ENCODE measurements around the gene SYT14. TPM values are rescaled to one million over a fixed set of nuclear protein-coding genes. Genes with fewer than 3 reads are reported as not detected.
"Not testable (repeated sequence)": the region's sequence is repeated elsewhere in the genome, so short reads cannot be mapped to it uniquely, and the experiment has no call there.

The SYT14 gene
- polyA plus RNA-seq, 1 experiment: 1.5 TPM

DNA sequence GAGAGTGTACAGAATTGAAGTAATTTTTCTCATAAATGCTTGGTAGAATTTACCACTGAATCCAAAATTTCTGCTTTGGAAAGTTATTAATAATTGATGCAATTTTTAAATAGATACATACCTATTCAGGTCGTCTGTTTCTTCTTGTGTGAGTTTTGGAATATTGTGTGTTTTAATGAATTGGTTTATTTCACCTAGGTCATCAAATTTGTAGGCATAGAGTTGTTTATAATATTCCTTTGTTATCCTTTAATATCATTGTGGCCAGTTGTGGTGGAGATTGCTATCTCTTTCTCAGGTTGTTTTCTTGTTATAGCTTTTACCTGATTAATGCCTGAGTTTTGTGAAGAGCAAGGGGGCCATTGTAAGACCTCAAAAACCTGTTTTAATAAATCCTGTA, 93.5 kb downstream of the SYT14 start:
- CTCF ChIA-PET: no interaction called here
- POLR2A ChIA-PET: no interaction called here
- no peak for DNase-seq (ENCODE audit: low read depth)
- TF ChIP-seq CTCF (IDR thresholded peaks at IDR 0.05; ENCODE audit: insufficient read depth, low read depth, low read length): no peak
- H3K36me3 ChIP-seq (ENCODE audit: control insufficient read depth, insufficient read depth, low read length): no peaks in the 10 kb centered on the region
- H3K4me3 ChIP-seq (ENCODE audit: low read depth, low read length): no peak overlapping the region
- H3K27me3 ChIP-seq (ENCODE audit: control insufficient read depth, insufficient read depth, low read length): no peaks in the 10 kb centered on the region

GRCh38 chr1:210043058-210043457, 105.0 kb downstream of the SYT14 start:
- no peak for TF ChIP-seq CTCF (IDR thresholded peaks at IDR 0.05; ENCODE audit: insufficient read depth, low read depth, low read length)
- H3K36me3 ChIP-seq (ENCODE audit: control insufficient read depth, insufficient read depth, low read length): no peaks in the 10 kb centered on the region
- CTCF ChIA-PET: no interaction called here

DNA sequence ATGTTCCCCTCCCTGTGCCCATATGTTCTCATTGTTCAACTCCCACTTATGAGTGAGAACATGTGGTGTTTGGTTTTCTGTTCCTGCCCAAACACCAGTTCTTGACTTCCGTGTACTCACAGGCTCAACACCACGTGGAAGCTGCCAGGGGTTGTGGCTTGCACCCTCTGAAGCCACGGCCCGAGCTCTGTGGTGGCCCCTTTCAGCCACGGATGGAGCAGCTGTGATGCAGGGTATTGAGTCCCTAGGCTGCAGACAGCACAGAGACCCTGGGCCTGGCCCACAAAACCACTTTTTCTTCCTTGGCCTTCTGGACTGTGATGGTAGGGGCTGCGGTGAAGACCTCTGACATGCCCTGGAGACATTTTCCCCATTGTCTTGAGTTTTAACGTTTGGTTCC, 111.6 kb downstream of the SYT14 start:
- DNase-seq (ENCODE audit: low read depth): peak; percentile 29
- H3K4me3 ChIP-seq (ENCODE audit: low read depth, low read length): no peak overlapping the region
- no peak for TF ChIP-seq CTCF (IDR thresholded peaks at IDR 0.05; ENCODE audit: insufficient read depth, low read depth, low read length)
- POLR2A ChIA-PET: no interaction called here
- CTCF ChIA-PET: no interaction called here
- no peaks in the 10 kb centered on the region for H3K36me3 ChIP-seq (ENCODE audit: control insufficient read depth, insufficient read depth, low read length)
- H3K27me3 ChIP-seq (ENCODE audit: control insufficient read depth, insufficient read depth, low read length): no peaks in the 10 kb centered on the region

More at GRCh38 chr1:210043058-210043457, 105.0 kb downstream of the SYT14 start:
- Histone ChIP-seq H3K27me3 (ENCODE audit: control insufficient read depth, insufficient read depth, low read length) (no peaks in the 10 kb centered on the region), H3K4me3 (ENCODE audit: low read depth, low read length) (no peak overlapping the region)
- POLR2A ChIA-PET: no interaction called here
- no peak for DNase-seq (ENCODE audit: low read depth)

DNA sequence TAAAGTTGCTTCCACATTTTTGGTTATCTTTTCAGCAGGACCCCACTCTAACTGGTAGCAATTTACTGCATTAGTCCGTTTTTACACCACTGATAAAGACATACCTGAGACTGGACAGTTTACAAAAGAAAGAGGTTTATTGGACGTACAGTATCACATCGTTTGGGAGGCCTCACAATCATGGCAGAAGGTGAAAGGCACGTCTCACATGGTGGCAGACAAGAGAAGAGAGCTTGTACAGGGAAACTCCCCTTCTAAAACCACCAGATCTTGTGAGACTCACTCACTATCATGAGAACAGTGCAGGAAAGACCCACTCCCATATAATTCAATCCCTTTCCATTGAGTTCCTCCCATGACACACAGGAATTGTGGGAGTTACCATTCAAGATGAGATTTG, 112.5 kb downstream of the SYT14 start:
- H3K4me3 ChIP-seq (ENCODE audit: low read depth, low read length); H3K36me3 ChIP-seq (ENCODE audit: control insufficient read depth, insufficient read depth, low read length); CTCF ChIA-PET; POLR2A ChIA-PET; DNase-seq (ENCODE audit: low read depth); H3K27me3 ChIP-seq (ENCODE audit: control insufficient read depth, insufficient read depth, low read length): not testable (repeated sequence)

GRCh38 chr1:210053126-210053525, 115.1 kb downstream of the SYT14 start:
- Histone ChIP-seq H3K36me3 (ENCODE audit: control insufficient read depth, insufficient read depth, low read length) (no peaks in the 10 kb centered on the region), H3K4me3 (ENCODE audit: low read depth, low read length) (no peak overlapping the region), H3K27me3 (ENCODE audit: control insufficient read depth, insufficient read depth, low read length) (no peaks in the 10 kb centered on the region)
- no peak for TF ChIP-seq CTCF (IDR thresholded peaks at IDR 0.05; ENCODE audit: insufficient read depth, low read depth, low read length)
- POLR2A ChIA-PET: no interaction called here
- no peak for DNase-seq (ENCODE audit: low read depth)
- CTCF ChIA-PET: no interaction called here

GRCh38 chr1:210057593-210057992, 119.6 kb downstream of the SYT14 start:
- Histone ChIP-seq H3K36me3 (ENCODE audit: control insufficient read depth, insufficient read depth, low read length) (no peaks in the 10 kb centered on the region), H3K27me3 (ENCODE audit: control insufficient read depth, insufficient read depth, low read length) (no peaks in the 10 kb centered on the region), H3K4me3 (ENCODE audit: low read depth, low read length) (no peak overlapping the region)
- TF ChIP-seq CTCF (IDR thresholded peaks at IDR 0.05; ENCODE audit: insufficient read depth, low read depth, low read length): no peak
- CTCF ChIA-PET: interaction anchor here (0.8 kb wide), 1 partner anchor 14 kb away, joined by 4 read pairs; no protein-coding TSS in a partner anchor
- DNase-seq (ENCODE audit: low read depth): no peak
- POLR2A ChIA-PET: interaction anchor here (0.5 kb wide), 1 partner anchor 212 kb away, joined by 9 read pairs; no protein-coding TSS in a partner anchor
